Adrenal gland (tissue), 12 donors: ENCODE results near the gene NAA16. TPM values are rescaled to one million over a fixed set of nuclear protein-coding genes. Genes with fewer than 3 reads are reported as not detected.

ENCODE experiments used
- DNase-seq, 7 donors: peaks; one replicate each; pipeline ENCODE4 v3.0.0-alpha.2; 2019 to 2020
- H3K27ac ChIP-seq, 5 donors: fragments of 200-600 bp; sonication (generic) in 4 of 5; 1 replicate in 3 of 5; 2 replicates in 2 of 5; pipeline versions ENCODE4 v1.5.1 to v1.8.0; 2016 to 2020; ENCODE audit warnings: mild to moderate bottlenecking in 1 of 5
- H3K27me3 ChIP-seq: fragments of 200-600 bp; 2 replicates; pipeline ENCODE4 v1.8.0; 2021
- H3K36me3 ChIP-seq, 2 donors: fragments of 200-600 bp; replicated peaks in 1 of 2; 1 replicate in 1 of 2; 2 replicates in 1 of 2; pipeline versions ENCODE4 v1.5.1 to v1.8.0; 2018 to 2022
- H3K4me1 ChIP-seq, 2 donors: fragments of 200-600 bp; replicated peaks in 1 of 2; 1 replicate in 1 of 2; 2 replicates in 1 of 2; pipeline versions ENCODE4 v1.5.1 to v1.8.0; 2018 to 2021
- H3K4me3 ChIP-seq, 4 donors: fragments of 200-600 bp; sonication (generic) in 3 of 4; one replicate each; pipeline ENCODE4 v1.5.1; 2016 to 2018
- H3K9me3 ChIP-seq, 3 donors: fragments of 200-600 bp; sonication (generic) in 1 of 3; replicated peaks in 1 of 3; 1 replicate in 2 of 3; 2 replicates in 1 of 3; pipeline versions ENCODE4 v1.5.1 to v1.8.0; 2016 to 2021
- POLR2A ChIP-seq, 2 donors: fragments of 450-650 bp; IDR thresholded peaks; one replicate each; pipeline ENCODE4 v1.6.1; 2017; ENCODE audit warnings: antibody characterized with exemption in 2 of 2, mild to moderate bottlenecking in 2 of 2, moderate library complexity in 1 of 2
- WGBS, 4 donors: extraction: QIAGEN DNeasy Blood & Tissue Kit in 2 of 4; methylation state at CpG; one replicate each; pipeline versions ENCODE4 v1.1.5 to v1.1.7; 2013 to 2017; 5-methylcytosine and 5-hydroxymethylcytosine counted together
- intact Hi-C, 2 donors: fragments of 100-400 bp; cut with DNase I; formaldehyde crosslinking; loops; one replicate each; pipeline versions ENCODE4 v1.14.1 to v1.15.0; 2022 to 2023
- polyA plus RNA-seq, 3 donors: library from polyadenylated mRNA; stranded (reverse); fragments of 200-250 nt in 2 of 3; fragments of 350-450 nt in 1 of 3; fragmentation: Illumina TruSeq in 1 of 3; extraction: RNeasy Lipid Tissue Mini Kit (QIAGEN cat#74804) in 1 of 3; gene quantifications; one replicate each; pipeline ENCODE4 v1.2.3, GENCODE V29; 2013 to 2014
- total RNA-seq, 9 donors: library from RNA; depleted of rRNA in 4 of 9; stranded (reverse); fragments of >200 nt in 4 of 9; fragments of 120-200 nt in 1 of 9; fragmentation: NEBNext Ultra II Directional in 1 of 9; extraction: Animal tissue kit (Norgen Biotek cat#: 25700) in 1 of 9; gene quantifications; one replicate each; pipeline versions ENCODE4 v1.1.0 to v1.2.4, GENCODE V29; 2013 to 2023
- TF ChIP-seq, protein P1 (sequence below), 6 experiments: fragments of 450-650 bp in 4 of 6; fragments of 200-600 bp in 2 of 6; sonication (generic) in 1 of 6; IDR thresholded peaks; 1 replicate in 5 of 6; 2 replicates in 1 of 6; pipeline versions ENCODE4 v1.5.1 to v1.8.0; 2016 to 2021; ENCODE audit warnings: antibody characterized with exemption in 6 of 6, mild to moderate bottlenecking in 2 of 6, moderate library complexity in 1 of 6
- donor health status: healthy with polysubstance abuse.
- donor health status: Bipolar disorder and iron deficiency.
- donor health status: DM: yes; HTN: yes; CAD: no.
- donor health status: DM: no; HTN: no; CAD: no.
- donor health status: DM: no; HTN: no; CAD: no.
- donor health status: DM: yes; HTN: yes; CAD: no.

Gene NAA16
- total and polyA plus RNA-seq, 12 donors: 3.2 to 26.2 (median 16.8) TPM

- TF ChIP-seq POLR2A (IDR thresholded peaks at IDR 0.05): no peak
- TF ChIP-seq, protein P1, sequence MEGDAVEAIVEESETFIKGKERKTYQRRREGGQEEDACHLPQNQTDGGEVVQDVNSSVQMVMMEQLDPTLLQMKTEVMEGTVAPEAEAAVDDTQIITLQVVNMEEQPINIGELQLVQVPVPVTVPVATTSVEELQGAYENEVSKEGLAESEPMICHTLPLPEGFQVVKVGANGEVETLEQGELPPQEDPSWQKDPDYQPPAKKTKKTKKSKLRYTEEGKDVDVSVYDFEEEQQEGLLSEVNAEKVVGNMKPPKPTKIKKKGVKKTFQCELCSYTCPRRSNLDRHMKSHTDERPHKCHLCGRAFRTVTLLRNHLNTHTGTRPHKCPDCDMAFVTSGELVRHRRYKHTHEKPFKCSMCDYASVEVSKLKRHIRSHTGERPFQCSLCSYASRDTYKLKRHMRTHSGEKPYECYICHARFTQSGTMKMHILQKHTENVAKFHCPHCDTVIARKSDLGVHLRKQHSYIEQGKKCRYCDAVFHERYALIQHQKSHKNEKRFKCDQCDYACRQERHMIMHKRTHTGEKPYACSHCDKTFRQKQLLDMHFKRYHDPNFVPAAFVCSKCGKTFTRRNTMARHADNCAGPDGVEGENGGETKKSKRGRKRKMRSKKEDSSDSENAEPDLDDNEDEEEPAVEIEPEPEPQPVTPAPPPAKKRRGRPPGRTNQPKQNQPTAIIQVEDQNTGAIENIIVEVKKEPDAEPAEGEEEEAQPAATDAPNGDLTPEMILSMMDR (IDR thresholded peaks at IDR 0.05): no peak
- intact Hi-C loops: no loop called here
- WGBS, 4 donors: 83 to 92% (median 89%) methylated on average over 4 to 14 of the region's 14 CpGs
- H3K36me3 ChIP-seq: no peaks in the 10 kb centered on the region
- no peak for DNase-seq
- H3K4me1 ChIP-seq: no peaks in the 10 kb centered on the region
- no peak overlapping the region for H3K4me3 ChIP-seq
- H3K27ac ChIP-seq: no peak overlapping the region
- no peaks in the 10 kb centered on the region for H3K9me3 ChIP-seq
- H3K27me3 ChIP-seq: no peaks in the 10 kb centered on the region
Measured at GRCh38 chr13:41402691-41403511, 91.8 kb downstream of the NAA16 start.

GRCh38 chr13:41403983-41404382, 92.9 kb downstream of the NAA16 start:
- no peaks in the 10 kb centered on the region for H3K36me3 ChIP-seq
- H3K27me3 ChIP-seq: no peaks in the 10 kb centered on the region
- no peak overlapping the region for H3K4me3 ChIP-seq
- H3K9me3 ChIP-seq: no peaks in the 10 kb centered on the region
- intact Hi-C loops: no loop called here
- H3K4me1 ChIP-seq: no peaks in the 10 kb centered on the region
- TF ChIP-seq POLR2A (IDR thresholded peaks at IDR 0.05): no peak
- TF ChIP-seq, protein P1 (IDR thresholded peaks at IDR 0.05): no peak
- no peak overlapping the region for H3K27ac ChIP-seq
- DNase-seq: no peak
- WGBS, 4 donors: 92 to 97% (median 96%) methylated on average over 4 of the region's 4 CpGs

DNA sequence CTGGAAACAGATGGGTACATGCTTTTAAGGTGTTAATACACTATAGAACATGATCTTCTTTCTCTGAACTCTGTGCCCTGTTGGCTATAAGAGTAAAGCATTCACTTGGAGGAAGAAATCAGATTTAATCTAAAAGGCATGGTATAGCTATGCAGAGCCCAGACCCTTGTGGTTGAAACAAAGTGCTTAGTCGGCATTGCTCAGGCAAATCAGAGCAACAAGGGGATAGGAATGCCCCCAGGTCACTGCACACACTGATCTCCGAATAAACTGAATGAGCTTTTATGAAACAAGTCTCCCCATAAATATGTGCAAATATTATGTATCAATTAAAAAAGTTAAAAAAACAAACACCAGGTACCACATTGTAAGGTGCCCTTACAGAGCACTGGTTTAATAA, 94.3 kb downstream of the NAA16 start:
- Histone ChIP-seq H3K36me3 (no peaks in the 10 kb centered on the region), H3K4me3 (no peak overlapping the region), H3K9me3 (no peaks in the 10 kb centered on the region), H3K4me1 (no peaks in the 10 kb centered on the region), H3K27me3 (no peaks in the 10 kb centered on the region), H3K27ac (no peak overlapping the region)
- no peak for DNase-seq
- intact Hi-C loops: no loop called here
- WGBS, 4 donors: 50 to 69% (median 59%) methylated on average over 2 of the region's 2 CpGs
- TF ChIP-seq, protein P1 (IDR thresholded peaks at IDR 0.05): no peak
- TF ChIP-seq POLR2A (IDR thresholded peaks at IDR 0.05): no peak

GRCh38 chr13:41407380-41407779, 96.3 kb downstream of the NAA16 start:
- DNase-seq: no peak
- no peaks in the 10 kb centered on the region for H3K27me3 ChIP-seq
- no peaks in the 10 kb centered on the region for H3K9me3 ChIP-seq
- no peak overlapping the region for H3K27ac ChIP-seq
- TF ChIP-seq, protein P1 (IDR thresholded peaks at IDR 0.05): no peak
- no peak for TF ChIP-seq POLR2A (IDR thresholded peaks at IDR 0.05)
- no peak overlapping the region for H3K4me3 ChIP-seq
- H3K36me3 ChIP-seq: no peaks in the 10 kb centered on the region
- 59 to 73% (median 60%) methylated on average over 3 of the region's 3 CpGs for WGBS, 4 donors
- H3K4me1 ChIP-seq: no peaks in the 10 kb centered on the region
- intact Hi-C loops: no loop called here
